HepG2 (cell line): ENCODE data around the gene CHSY3. TPM values are rescaled to one million over a fixed set of nuclear protein-coding genes. Genes with fewer than 3 reads are reported as not detected.

Source experiments
- ATAC-seq: fragments of 200-7000 bp; cut with Tn5 transposase; 3 replicates; pipeline ENCODE4 v1.9.1; 2020; ENCODE audit warnings: mild to moderate bottlenecking, moderate library complexity
- BruUV-seq: library from RNA; stranded (reverse); fragments of 400-500 nt; replicated peaks from 2 replicates; lab custom pipeline; 2021; lab: Mats Ljungman, UMichigan
- CTCF ChIA-PET: fragments of 300-600 bp; formaldehyde crosslinking; extraction: SDS; loops from one replicate; lab custom pipeline; 2021; ENCODE audit warnings: low total read pairs, inconsistent platforms, low intra/inter-chr PET ratio; lab: Yijun Ruan, JAX
- POLR2A ChIA-PET: fragments of 350-600 bp; sonication (Branson Sonifier 250); formaldehyde crosslinking; loops from one replicate; lab custom pipeline; 2020; ENCODE audit warnings: antibody characterized with exemption, inconsistent platforms; lab: Yijun Ruan, JAX
- DNase-seq: peaks from one replicate; pipeline ENCODE4 v3.0.0-alpha.2; 2015; ENCODE audit warnings: low spot score
- FAIRE-seq: peaks from 3 replicates; lab custom pipeline; 2011; peaks lifted over from hg19 to GRCh38; lab: Jason Lieb, UNC
- H2AFZ ChIP-seq: one replicate; pipeline ENCODE4 v1.6.1; 2011; ENCODE audit warnings: low read length, inconsistent platforms
- H3K27ac ChIP-seq: fragments of 300-600 bp; 3 replicates; pipeline ENCODE4 v1.8.0; 2011; ENCODE audit warnings: mixed run types, mild to moderate bottlenecking, mixed read lengths, low read length, inconsistent platforms; ENCODE audit not compliant: insufficient read depth; ENCODE audit errors: extremely low read length
- H3K27me3 ChIP-seq, 2 experiments: fragments of 200-600 bp in 1 of 2; 2 replicates in 1 of 2; 3 replicates in 1 of 2; pipeline versions ENCODE4 v1.6.0 to v1.8.0; 2011; ENCODE audit warnings: low read length in 2 of 2, mild to moderate bottlenecking in 2 of 2, moderate library complexity in 2 of 2, inconsistent platforms in 1 of 2; ENCODE audit not compliant: insufficient read depth in 2 of 2, control insufficient read depth in 1 of 2
- H3K36me3 ChIP-seq, 2 experiments: fragments of 200-600 bp in 1 of 2; replicated peaks in 1 of 2; 2 replicates in 1 of 2; 3 replicates in 1 of 2; pipeline versions ENCODE4 v1.5.1 to v1.8.0; 2011; ENCODE audit warnings: low read length in 2 of 2, inconsistent platforms in 1 of 2; ENCODE audit not compliant: insufficient read depth in 2 of 2, control insufficient read depth in 1 of 2
- H3K4me1 ChIP-seq: 2 replicates; pipeline ENCODE4 v1.5.1; 2012; ENCODE audit warnings: low read length, inconsistent platforms; ENCODE audit not compliant: insufficient read depth
- H3K4me2 ChIP-seq: 2 replicates; pipeline ENCODE4 v1.6.0; 2011; ENCODE audit warnings: low read depth, low read length, inconsistent platforms
- H3K4me3 ChIP-seq, 3 experiments: fragments of 200-600 bp in 1 of 3; sonication (generic), shearing (Covaris generic) in 1 of 3; replicated peaks in 1 of 3; 2 replicates each; pipeline ENCODE4 v1.5.1; 2011 to 2016; ENCODE audit warnings: low read length in 3 of 3, inconsistent platforms in 2 of 3, low read depth in 2 of 3, mild to moderate bottlenecking in 2 of 3, control low read depth in 1 of 3, mixed read lengths in 1 of 3; ENCODE audit not compliant: insufficient read depth in 1 of 3
- H3K79me2 ChIP-seq: one replicate; pipeline ENCODE4 v1.6.1; 2011; ENCODE audit warnings: low read length, inconsistent platforms; ENCODE audit not compliant: insufficient read depth
- H3K9ac ChIP-seq: 2 replicates; pipeline ENCODE4 v1.6.0; 2011; ENCODE audit warnings: mild to moderate bottlenecking, low read depth, low read length, inconsistent platforms; ENCODE audit not compliant: insufficient read depth
- H3K9me3 ChIP-seq: 2 replicates; pipeline ENCODE4 v1.5.1; 2012; ENCODE audit warnings: mild to moderate bottlenecking, low read length
- H4K20me1 ChIP-seq: 2 replicates; pipeline ENCODE4 v1.6.0; 2011; ENCODE audit warnings: inconsistent platforms, mild to moderate bottlenecking, low read length, moderate library complexity; ENCODE audit not compliant: insufficient read depth
- ARNTL ChIP-seq: sonication (generic); formaldehyde crosslinking; IDR thresholded peaks from 2 replicates; pipeline ENCODE4 v1.4.0; 2020; ENCODE audit warnings: mild to moderate bottlenecking, missing genetic modification reagents
- HNRNPUL1 ChIP-seq: fragments of 200-400 bp; formaldehyde crosslinking; IDR thresholded peaks from 2 replicates; pipeline ENCODE4 v1.6.1; 2017; ENCODE audit warnings: low read depth, mild to moderate bottlenecking, low read length, moderate library complexity
- RARA ChIP-seq: IDR thresholded peaks from 2 replicates; pipeline ENCODE4 v1.6.1; 2016; ENCODE audit warnings: missing genetic modification reagents, missing compliant biosample characterization
- SRSF1 ChIP-seq: fragments of 200-400 bp; formaldehyde crosslinking; optimal IDR thresholded peaks from 2 replicates; pipeline ENCODE3; 2017; ENCODE audit warnings: mild to moderate bottlenecking, low read depth, low read length, moderate library complexity
- ZNF260 ChIP-seq: sonication (generic); formaldehyde crosslinking; IDR thresholded peaks from 2 replicates; pipeline ENCODE4 v1.4.0; 2020; ENCODE audit warnings: missing genetic modification reagents, low read depth, mild to moderate bottlenecking, borderline replicate concordance
- ZNF446 ChIP-seq: sonication (generic); formaldehyde crosslinking; IDR thresholded peaks from 2 replicates; pipeline ENCODE4 v1.5.0; 2020; ENCODE audit warnings: mild to moderate bottlenecking, missing genetic modification reagents
- ZNF451 ChIP-seq: sonication (generic); formaldehyde crosslinking; IDR thresholded peaks from 2 replicates; pipeline ENCODE4 v1.5.0; 2020; ENCODE audit warnings: mild to moderate bottlenecking, missing genetic modification reagents
- ZNF850 ChIP-seq: sonication (generic); formaldehyde crosslinking; conservative IDR thresholded peaks from 2 replicates; pipeline ENCODE4 v1.9.0; 2021; ENCODE audit warnings: mild to moderate bottlenecking, missing genetic modification reagents
- in situ Hi-C: cut with HindIII; loops from 2 replicates; pipeline ENCODE4 v1.10.0; 2017; ENCODE audit warnings: low pct_unique_long_range_greater_than_20kb; ENCODE audit not compliant: extremely low pct_ligation_motif_present
- intact Hi-C: fragments of 100-400 bp; cut with micrococcal nuclease; formaldehyde crosslinking; loops from one replicate; pipeline ENCODE4 v1.10.0; 2022; ENCODE audit not compliant: unreplicated experiment
- polyA plus RNA-seq, 8 experiments: library from polyadenylated mRNA; depleted of rRNA in 3 of 8; stranded (reverse) in 7 of 8; unstranded in 1 of 8; fragments of >200 nt; fragmentation: Illumina TruSeq in 4 of 8; extraction: Trizol in 4 of 8; gene quantifications; 2 replicates each; pipeline versions ENCODE4 v1.2.1 to v1.2.3, GENCODE V29; 2011 to 2016; ENCODE audit warnings: low read depth in 4 of 8, missing spikeins in 1 of 8, mixed read lengths in 1 of 8; ENCODE audit not compliant: insufficient read depth in 1 of 8
- total RNA-seq, 5 experiments: library from RNA; depleted of rRNA; stranded (reverse); fragments of >200 nt; fragmentation: Illumina TruSeq; extraction: Trizol; gene quantifications; 2 replicates each; pipeline ENCODE4 v1.2.3, GENCODE V29; 2016; ENCODE audit warnings: low read depth in 1 of 5
- TF ChIP-seq, protein P1 (sequence below): IDR thresholded peaks from 2 replicates; pipeline ENCODE4 v1.6.1; 2016; ENCODE audit warnings: low read depth, missing genetic modification reagents, missing compliant biosample characterization
- TF ChIP-seq, protein P2 (sequence below): fragments of 450-650 bp; IDR thresholded peaks from 2 replicates; pipeline ENCODE4 v1.6.1; 2017; ENCODE audit warnings: mild to moderate bottlenecking

Gene CHSY3
- total and polyA plus RNA-seq, 2 of the 13 experiments (the other 11 are each of a cell fraction or from before 2014, with no cell fraction given), result 0.26 to 4.1 TPM

DNA sequence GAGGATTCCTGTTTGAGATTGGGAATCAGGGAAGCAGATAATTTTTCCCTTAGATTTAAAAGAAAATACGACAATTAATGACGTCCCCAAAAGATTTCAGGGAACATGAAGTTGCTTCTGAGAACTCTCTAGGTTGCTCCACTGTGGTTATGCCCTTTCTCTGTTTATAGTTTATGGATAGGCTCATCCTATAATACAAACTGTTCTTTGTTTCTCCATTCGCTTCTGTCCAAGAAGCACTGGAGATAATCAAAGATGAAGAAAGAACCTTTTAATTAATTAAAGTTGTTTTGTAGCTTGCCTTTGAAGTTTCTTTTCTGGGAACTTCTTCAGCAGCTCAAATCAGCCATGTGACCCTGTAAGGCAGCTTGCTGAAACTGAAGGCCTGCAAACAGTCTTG lies 87.5 kb downstream of the CHSY3 start (continued):
- TF ChIP-seq, protein P1, sequence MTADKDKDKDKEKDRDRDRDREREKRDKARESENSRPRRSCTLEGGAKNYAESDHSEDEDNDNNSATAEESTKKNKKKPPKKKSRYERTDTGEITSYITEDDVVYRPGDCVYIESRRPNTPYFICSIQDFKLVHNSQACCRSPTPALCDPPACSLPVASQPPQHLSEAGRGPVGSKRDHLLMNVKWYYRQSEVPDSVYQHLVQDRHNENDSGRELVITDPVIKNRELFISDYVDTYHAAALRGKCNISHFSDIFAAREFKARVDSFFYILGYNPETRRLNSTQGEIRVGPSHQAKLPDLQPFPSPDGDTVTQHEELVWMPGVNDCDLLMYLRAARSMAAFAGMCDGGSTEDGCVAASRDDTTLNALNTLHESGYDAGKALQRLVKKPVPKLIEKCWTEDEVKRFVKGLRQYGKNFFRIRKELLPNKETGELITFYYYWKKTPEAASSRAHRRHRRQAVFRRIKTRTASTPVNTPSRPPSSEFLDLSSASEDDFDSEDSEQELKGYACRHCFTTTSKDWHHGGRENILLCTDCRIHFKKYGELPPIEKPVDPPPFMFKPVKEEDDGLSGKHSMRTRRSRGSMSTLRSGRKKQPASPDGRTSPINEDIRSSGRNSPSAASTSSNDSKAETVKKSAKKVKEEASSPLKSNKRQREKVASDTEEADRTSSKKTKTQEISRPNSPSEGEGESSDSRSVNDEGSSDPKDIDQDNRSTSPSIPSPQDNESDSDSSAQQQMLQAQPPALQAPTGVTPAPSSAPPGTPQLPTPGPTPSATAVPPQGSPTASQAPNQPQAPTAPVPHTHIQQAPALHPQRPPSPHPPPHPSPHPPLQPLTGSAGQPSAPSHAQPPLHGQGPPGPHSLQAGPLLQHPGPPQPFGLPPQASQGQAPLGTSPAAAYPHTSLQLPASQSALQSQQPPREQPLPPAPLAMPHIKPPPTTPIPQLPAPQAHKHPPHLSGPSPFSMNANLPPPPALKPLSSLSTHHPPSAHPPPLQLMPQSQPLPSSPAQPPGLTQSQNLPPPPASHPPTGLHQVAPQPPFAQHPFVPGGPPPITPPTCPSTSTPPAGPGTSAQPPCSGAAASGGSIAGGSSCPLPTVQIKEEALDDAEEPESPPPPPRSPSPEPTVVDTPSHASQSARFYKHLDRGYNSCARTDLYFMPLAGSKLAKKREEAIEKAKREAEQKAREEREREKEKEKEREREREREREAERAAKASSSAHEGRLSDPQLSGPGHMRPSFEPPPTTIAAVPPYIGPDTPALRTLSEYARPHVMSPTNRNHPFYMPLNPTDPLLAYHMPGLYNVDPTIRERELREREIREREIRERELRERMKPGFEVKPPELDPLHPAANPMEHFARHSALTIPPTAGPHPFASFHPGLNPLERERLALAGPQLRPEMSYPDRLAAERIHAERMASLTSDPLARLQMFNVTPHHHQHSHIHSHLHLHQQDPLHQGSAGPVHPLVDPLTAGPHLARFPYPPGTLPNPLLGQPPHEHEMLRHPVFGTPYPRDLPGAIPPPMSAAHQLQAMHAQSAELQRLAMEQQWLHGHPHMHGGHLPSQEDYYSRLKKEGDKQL (CRISPR knock-in tag), result no peak

DNA sequence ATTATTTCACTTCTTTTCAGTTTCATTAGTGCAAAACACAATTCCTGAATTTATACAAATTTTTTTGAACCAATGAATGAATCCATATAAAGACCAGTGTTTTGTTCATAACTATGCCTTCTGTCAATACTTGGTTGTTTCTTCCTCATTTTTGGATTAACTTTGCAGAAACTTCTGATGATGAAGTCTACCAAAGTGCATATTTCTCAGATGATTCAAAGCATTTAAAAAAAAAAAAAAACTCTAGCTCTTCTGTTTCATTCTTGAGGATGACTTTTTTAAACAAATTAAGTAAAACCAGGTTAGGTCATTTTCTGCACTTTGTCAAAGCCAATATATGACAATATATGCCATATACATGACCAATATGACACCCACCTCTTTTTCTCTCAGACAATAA lies 92.6 kb downstream of the CHSY3 start:
- intact Hi-C loops (no loop called here), in situ Hi-C loops (no loop called here)
- no peak for FAIRE-seq
- H2AFZ ChIP-seq, result no peak overlapping the region
- peaks cover 4% of the 10 kb centered on the region; the same call in 1 of the 2 replicates for H3K9me3 ChIP-seq
- no peaks in the 10 kb centered on the region for H3K36me3 ChIP-seq
- H3K79me2 ChIP-seq, result no peaks in the 10 kb centered on the region
- no peak overlapping the region for H3K27ac ChIP-seq
- ChIA-PET CTCF (no interaction called here), POLR2A (no interaction called here)
- ATAC-seq, result no peak
- no TSS peak for BruUV-seq
- H4K20me1 ChIP-seq, result no peaks in the 10 kb centered on the region
- H3K4me3 ChIP-seq, result no peak overlapping the region
- DNase-seq, result no peak
- H3K4me1 ChIP-seq, result no peaks in the 10 kb centered on the region
- no peak overlapping the region for H3K4me2 ChIP-seq
- no peaks in the 10 kb centered on the region for H3K27me3 ChIP-seq
- H3K9ac ChIP-seq, result no peak overlapping the region
- no peak for TF ChIP-seq HNRNPUL1
- no peak for TF ChIP-seq ZNF446 (CRISPR knock-in tag)
- TF ChIP-seq ZNF850 (CRISPR knock-in tag), result no peak
- no peak for TF ChIP-seq ZNF451
- TF ChIP-seq ARNTL (CRISPR knock-in tag), result no peak
- TF ChIP-seq SRSF1, result no peak
- TF ChIP-seq, protein P2, sequence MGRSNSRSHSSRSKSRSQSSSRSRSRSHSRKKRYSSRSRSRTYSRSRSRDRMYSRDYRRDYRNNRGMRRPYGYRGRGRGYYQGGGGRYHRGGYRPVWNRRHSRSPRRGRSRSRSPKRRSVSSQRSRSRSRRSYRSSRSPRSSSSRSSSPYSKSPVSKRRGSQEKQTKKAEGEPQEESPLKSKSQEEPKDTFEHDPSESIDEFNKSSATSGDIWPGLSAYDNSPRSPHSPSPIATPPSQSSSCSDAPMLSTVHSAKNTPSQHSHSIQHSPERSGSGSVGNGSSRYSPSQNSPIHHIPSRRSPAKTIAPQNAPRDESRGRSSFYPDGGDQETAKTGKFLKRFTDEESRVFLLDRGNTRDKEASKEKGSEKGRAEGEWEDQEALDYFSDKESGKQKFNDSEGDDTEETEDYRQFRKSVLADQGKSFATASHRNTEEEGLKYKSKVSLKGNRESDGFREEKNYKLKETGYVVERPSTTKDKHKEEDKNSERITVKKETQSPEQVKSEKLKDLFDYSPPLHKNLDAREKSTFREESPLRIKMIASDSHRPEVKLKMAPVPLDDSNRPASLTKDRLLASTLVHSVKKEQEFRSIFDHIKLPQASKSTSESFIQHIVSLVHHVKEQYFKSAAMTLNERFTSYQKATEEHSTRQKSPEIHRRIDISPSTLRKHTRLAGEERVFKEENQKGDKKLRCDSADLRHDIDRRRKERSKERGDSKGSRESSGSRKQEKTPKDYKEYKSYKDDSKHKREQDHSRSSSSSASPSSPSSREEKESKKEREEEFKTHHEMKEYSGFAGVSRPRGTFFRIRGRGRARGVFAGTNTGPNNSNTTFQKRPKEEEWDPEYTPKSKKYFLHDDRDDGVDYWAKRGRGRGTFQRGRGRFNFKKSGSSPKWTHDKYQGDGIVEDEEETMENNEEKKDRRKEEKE, result no peak
- TF ChIP-seq ZNF260, result no peak
- no peak for TF ChIP-seq RARA (CRISPR knock-in tag)
